ENCODE measurements around the gene CLDN2. TPM values are rescaled to one million over a fixed set of nuclear protein-coding genes. Genes with fewer than 3 reads are reported as not detected.
"Not testable (repeated sequence)": the region's sequence is repeated elsewhere in the genome, so short reads cannot be mapped to it uniquely, and the experiment has no call there.

The CLDN2 gene, protein sequence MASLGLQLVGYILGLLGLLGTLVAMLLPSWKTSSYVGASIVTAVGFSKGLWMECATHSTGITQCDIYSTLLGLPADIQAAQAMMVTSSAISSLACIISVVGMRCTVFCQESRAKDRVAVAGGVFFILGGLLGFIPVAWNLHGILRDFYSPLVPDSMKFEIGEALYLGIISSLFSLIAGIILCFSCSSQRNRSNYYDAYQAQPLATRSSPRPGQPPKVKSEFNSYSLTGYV
- polyA plus RNA-seq (ENCODE audit: insufficient read length in 12 of 12): 10 to 100 TPM in 1 of 12 donors, 1 to 10 TPM in 1, under 1 TPM in 9, not detected in 1; 0.19 to 24.9 (median 0.53) TPM
- long read RNA-seq, donor 1: 0 reads
- long read RNA-seq, donor 2: 0 reads
- long read RNA-seq, donor 3: 0 reads
- long read RNA-seq, donor 4: 0 reads
- long read RNA-seq, donor 5: 0 reads
- long read RNA-seq, donor 6: 0 reads
- long read RNA-seq, donor 7: 0 reads
- long read RNA-seq, donor 8: 0 reads
- long read RNA-seq, donor 9: 0 reads
- long read RNA-seq, donor 10: 0 reads
- long read RNA-seq, donor 11: 0 reads

DNA sequence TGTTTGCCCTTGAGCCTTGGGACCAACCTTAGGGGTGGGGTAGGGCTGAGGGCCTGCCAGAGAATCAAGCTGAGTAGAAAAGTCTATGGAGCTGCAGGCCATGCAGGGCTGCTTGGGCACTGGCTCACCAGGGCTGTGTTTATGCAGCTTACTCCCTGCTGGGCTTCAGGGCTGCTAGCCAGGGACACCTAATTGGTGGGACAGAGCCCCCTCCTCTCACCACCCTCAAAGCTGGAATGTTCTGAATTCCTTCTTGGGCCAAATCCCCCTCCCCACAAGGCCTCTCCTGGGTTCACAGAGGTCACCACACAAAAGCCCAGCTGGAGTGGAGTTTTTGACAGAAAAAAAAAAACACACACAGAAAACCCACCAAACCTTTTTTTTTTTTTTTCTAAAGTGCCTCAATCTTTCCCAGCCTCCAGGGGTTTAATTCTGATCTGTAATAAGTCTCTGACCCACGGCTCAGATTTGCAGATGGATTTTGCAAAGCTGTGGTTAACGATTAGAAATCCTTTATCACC, at the start of gene CLDN2:
Gene CLDN2, plus strand, starts transcription at position 471 of the 521 bp plus-strand sequence. CDS start 7,827 bp downstream, outside the sequence.
- DNase-seq: no peak

DNA sequence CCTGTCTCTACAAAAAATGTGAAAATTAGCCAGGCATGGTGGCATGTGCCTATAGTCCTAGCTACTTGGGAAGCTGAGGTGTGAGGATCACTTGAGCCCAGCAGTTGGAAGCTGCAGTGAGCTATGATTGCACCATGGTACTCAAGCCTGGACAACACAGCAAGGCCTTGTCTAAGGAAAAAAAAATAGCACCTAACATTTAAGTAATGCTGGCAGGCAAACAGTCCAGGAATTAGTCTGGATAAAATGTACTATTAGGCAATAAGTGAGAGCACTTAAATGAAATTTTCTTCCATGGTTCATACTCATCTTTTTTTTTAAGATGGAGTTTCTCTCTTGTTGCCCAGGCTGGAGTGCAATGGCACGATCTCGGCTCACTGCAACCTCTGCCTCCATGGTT, 47.4 kb upstream of the CLDN2 start:
- not testable (repeated sequence) for DNase-seq

DNA sequence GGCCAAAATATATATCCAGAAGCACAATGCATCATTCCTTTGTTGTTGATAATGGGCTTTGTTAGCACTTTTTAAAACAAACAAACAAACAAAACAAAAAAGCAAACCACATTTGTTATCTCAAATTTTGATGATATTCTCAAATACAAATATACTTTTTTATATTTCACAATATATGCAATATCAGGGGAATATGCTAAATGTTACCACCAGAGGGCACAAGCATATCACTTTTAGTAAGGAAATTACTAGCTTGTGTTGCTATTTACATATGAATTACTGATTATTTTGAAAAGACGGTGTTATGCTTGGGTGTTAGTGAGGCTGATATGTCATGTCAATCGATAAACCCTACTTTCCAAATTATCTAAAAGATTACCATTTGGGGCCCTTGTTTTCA, 46.1 kb upstream of the CLDN2 start:
- DNase-seq: no peak

DNA sequence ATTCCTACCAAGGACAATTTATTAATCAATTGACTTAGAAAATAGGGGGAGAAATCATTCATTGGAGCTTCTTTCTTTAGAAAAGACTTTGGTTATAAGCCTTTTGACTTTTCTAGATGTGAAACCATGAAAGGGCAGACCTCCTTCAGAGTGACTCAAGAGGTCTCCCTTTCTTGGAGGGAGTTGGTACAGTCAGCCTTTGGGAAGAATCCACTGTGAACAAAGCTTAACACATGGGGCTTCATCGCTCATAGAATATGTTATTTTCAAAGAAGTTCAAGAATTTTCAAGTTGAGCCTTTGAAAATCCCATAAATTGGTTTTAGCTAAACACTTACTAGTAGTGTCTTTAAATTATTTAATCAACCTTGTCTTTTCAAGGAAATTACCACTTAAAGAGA, 45.1 kb upstream of the CLDN2 start:
- DNase-seq: no peak

DNA sequence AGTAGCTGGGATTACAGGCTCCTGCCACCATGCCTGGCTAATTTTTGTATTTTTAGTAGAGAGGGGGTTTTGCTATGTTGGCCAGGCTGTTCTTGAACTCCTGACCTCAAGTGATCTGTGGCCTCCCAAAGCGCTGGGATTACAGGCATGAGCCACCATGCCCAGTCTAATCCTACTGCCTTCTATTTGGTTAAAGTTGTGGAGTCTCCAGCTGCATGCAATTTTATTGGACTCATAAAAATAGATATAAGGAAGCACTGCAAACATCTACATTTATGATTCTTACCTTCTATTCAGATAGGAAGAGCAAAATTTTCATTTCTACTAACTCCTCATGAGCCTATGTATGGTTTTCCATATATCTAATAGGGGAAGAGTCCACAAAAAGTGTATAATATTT, 30.7 kb upstream of the CLDN2 start:
- DNase-seq: no peak

DNA sequence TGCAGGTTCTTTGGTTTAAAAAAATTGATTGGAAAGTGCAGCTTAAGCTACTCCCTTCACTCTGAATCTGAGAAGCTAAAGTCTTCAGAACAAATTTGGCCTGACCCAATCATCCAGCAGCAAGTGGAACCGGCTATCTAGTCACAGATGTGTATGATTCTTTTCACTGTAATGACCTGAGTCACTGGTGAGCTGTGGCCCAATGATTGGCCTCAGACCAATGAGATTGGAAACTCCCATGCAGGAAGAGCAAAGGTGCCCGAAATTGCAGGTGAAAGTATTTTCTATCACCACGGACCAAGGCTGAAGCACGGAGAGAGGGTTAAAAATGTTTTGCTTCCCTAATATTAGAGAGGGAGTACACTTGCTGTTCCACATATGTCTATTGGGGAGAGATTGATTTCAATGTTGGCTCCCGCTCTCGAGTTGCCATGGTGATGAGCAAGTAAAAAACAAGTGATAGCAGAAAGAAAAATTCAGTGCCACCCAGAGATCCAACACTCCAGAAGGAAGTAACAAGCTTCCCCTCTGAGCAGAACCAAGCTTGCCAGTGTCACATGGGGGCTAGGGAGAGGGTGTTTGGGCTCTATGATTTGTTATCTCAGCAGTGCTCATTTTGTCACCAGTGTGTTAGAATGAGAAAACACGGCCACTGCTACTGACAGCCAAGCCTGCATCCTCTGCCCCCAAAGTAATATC, 28.3 kb upstream of the CLDN2 start:
- DNase-seq: no peak

DNA sequence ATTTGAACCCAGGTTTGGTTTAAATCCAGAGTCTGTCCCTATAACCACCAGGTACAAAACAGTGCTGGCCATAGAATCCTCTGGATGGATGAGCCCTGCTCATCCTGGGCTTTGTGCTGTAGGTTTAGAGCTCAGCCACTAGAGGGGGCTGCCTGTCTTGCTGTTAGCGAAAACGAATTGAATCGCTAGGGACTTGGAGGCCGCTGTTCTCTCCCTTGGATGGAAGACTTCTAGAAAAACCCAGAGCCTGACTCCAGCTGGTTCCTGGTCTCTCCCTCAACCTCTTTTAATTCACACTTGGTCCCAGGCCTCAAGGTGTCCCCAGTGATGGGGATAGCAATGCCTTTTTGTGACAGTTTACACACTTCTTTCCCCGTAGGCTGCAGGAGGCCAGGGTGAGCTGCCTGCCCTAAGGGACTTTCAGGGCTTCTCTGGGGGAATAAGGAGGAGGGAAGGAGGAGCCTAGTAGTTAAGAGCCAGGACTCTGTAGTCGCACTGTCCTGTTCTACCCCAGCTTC, 25.8 kb upstream of the CLDN2 start:
- DNase-seq: peak; percentile 53

DNA sequence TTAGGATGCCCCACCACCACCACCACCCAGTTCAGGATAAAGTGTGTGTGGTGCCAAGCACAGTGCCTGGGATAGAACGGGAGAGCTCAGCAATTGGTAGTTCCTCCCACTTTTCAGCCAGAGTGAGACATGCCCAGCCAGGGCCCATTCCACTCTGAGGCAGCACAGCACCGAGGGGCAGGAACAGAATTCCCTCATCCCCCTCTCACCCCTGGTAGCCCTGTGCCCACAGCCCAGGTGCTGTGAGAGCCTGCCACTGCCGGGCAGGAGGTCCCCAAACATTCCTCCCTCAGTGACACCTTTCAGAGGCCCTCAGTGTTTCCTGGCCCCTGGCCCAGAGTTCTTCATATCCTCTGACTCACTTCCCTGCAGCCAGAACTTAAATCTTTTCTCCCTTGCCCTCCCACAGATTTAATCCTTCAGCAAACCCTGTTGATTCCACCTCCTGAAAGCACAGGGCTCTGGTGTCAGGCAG, 25.2 kb upstream of the CLDN2 start:
- DNase-seq: no peak

DNA sequence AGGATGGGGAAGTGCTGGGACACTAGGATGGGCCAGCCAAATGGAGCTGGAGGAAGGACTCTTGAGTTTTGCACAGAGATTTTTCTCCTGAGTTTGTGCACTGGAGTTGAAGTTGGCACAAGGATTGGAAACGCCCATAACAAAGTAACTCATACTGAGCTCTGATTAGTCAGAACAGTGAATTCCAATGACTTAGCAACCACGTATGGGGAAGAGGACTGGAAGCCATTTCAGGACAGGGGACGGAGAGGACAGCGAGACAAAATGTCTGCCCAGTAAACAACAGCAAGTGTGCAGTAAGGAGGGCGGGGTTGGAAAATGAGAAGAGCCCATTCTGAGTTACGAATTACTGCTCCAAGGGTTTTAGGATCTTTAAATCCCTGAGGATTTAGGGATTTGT, 22.9 kb upstream of the CLDN2 start:
- no peak for DNase-seq

DNA sequence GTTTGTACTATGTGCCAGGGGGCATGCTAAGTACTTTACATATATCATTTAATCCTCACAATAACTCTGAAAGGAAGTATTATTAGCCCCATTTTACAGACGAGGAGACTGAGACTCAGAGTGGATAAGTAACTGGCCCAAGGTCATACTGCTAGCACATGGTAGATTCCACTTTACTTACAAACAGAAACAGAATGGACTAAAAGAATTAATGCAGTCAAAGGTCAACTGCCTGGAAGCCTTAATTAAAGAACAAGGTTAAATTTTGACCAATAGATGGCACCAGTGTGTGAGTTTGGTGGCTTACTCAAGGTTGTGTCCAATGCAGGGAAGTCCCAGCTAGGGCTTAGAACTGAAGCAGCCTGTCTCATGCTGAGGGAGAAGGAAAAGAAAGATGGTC, 21.7 kb upstream of the CLDN2 start:
- DNase-seq: no peak

DNA sequence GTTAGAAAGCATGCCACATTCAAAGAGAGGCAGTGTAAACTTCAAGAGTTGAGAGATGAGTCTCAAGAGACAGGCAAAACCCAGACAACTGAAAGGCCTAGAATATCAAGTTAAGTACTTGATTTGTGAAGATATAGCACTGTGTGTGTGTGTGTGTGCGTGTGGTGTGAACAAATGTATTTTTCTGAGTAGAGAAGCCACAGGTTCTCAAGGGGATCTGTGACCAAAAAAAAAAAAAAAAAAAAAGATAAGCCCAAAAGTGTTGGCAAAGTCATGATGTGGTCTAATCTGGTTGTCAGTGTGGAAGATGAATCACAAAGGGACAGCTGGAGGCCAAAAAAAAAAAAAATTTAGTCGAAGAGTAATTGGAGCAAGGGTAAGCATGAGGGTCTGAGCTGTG, 20.9 kb upstream of the CLDN2 start:
- DNase-seq: no peak

DNA sequence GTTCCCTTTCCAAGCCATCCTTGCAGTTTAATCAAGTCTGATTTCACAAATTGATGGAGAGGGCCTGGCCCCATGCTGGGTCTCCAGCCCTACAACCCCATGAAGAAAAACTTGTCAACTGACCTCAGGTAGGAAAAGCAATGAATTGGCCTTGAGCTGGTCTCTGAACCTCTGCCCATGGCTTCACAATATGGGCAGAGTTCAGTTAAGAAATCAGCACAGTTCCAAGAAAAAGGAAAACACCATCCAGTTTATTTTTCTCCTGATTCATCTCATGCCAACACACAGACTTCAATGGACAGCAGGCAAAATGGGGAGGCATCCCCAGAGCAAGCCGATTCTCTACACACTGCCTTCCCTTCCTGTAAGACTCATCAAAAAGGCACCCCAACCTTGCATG, 20.4 kb upstream of the CLDN2 start:
- DNase-seq: no peak

DNA sequence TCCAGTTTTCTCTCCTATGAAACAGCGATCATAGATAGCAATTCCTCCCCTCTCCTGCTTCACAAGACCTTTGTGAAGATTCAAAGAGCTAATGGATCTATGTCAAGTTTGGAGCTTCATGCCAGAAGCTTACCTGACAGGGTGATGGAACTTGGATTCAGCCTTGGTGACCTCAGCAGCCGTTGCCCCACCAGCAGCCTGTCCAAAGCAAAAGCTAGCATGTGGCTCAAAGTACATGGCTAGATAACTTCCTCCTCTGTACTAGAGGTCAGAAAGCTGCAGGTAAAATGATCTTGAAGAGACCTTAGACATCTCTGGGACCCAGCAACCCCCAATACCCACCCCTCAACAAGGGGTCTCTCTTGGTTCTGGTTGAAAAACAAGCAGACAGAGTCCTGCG, 18.9 kb upstream of the CLDN2 start:
- no peak for DNase-seq

DNA sequence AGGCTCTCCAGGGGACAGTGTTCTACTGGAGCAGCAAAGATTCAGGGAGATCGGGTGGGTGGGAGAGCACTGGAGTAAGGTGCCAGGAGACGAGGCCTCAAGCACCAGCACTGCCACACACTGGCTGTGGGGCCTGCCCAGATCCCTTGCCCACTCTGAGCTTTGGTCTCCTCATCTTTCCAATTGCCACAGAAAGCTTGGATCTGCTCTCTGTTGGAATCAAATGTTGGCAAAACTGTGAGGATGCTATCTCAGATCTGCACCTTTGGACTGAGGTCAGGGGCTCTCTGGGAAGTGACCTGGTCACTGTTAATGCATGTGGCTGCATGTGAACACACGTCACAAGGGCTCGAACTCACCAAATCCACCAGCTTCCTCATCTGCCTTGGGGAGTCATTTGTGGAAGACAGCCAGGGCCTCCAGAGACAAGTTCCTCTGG, 18.4 kb upstream of the CLDN2 start:
- no peak for DNase-seq

DNA sequence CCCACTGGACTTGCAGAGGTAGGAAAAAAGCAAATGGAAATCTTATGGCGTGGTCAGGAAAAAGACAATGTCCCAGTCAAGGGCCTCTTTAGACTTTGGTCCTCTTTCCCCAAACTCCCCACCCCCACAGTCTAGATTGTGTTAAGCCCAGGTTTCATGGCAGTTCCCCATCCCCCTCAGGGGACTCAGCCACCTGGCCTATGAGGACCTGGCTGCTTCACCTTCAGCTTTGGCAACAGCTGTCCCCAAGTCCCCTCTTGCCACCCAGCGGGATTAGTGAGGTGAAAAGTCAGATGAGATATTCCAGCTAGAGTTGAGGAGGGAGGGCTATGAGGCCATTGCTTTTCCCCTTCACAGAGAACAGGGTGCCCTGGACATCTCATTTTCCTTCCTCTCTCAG, 17.5 kb upstream of the CLDN2 start:
- DNase-seq: no peak

DNA sequence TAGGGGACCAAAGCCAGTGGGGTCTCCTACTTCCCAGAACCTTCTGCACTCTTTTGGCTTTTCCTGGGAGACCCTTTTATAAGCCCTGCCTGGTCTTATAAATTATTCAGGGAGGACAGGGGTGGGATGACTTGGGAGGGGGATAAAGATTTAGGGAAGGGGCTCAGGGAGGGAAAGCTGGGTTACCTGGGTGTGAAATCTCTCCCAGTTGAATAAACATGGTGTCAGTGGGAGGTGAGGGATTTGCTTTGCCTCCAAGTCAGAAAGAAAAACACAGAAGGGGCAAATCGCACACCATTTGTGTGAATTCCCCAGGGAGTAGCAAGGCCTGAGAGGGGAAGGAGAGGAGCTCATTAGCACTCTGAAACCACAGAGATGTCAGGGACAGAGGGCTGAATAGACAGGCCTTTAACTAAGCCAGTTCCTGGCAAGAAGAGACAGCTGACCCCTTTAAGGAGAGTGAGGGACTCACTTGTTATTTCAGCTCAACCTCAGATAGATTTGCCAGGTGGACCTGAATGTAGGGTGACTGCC, 16.8 kb upstream of the CLDN2 start, which contains the start of gene RIPPLY1:
Gene RIPPLY1, minus strand, starts transcription at position 51 of the 534 bp plus-strand sequence. CDS start 54 bp downstream, outside the sequence.
- DNase-seq: no peak

DNA sequence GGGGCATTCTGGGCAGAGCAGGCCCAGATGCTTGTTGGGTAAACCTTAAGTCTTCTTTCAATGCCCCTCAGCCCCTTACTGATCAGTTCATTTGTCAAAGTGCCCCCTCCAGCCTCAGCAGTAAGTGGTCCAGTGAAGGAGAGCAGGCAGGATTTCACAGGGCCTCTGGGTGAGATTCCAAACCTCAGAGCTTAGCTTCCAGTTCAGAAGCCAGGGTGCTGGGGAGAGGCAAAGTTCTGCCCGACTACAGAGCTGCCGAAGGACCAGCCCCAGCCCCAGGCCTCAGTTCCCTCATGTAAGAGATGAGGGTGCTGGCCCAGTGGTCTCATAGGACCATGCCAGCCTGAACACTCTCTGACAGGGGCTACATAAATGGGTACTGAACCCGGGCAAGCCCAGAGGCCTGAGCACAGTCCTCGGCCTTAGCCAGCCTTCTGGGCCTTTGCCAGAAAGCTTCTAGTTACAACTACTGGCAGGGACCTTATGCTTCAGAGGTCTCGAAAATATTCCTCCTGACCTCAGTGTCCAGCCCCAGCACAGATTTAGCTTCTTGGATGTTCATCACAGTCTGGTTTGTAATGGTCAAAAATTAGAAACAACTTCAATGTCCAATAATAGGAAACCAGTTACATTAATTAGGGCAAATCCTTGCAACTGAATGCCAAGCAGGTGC, 16.2 kb upstream of the CLDN2 start:
- no peak for DNase-seq

DNA sequence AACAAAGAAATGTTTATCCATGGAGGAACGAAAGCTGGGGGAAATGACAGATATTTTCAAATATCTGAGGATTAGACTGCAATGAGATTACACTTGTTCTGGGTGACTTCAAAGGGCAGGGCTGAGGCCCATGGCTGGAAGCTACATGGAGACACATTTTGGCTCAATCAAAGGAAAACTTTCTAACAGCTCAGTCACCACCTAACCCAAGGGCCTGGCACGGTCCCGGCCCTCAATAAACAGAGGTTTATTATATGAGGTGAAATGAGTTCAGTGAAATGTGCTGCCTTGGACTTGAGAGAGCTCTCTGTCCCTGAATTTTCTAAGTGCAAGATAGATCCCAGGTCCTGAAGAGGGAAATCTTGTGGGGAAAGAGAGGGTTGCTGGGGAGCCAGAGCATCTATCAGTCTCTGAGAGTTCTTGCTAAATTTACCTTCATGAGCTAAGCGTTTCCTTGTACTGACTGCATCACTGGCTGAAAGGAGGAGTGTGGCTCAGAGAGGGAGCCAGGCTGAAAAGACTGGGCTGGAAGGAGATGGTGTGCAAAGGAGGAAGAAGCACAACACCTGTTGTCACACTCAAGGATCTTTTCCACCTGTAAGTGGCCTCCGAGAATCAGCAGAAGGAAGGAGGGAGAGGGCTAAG, 15.0 kb upstream of the CLDN2 start:
- DNase-seq: no peak

DNA sequence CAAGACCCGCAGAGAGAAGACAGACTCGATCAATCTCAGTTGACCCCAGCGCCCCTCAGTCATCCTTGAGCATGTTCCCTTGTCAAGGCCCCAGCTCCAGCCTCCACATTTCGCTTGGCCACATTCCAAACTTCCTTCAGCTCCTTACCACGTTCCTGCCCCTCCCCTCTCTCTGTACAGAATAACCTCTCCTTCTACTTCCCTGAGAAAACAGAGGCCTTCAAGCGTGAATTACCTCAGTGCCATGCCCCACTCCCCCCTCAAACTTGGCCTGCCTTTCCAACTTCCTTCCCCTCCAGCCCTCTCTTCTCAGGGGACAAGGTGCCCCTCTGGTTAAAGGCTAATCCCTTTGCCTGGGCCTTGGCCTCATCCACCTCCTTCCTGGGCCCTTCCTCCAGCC, 13.8 kb upstream of the CLDN2 start:
- DNase-seq: no peak

DNA sequence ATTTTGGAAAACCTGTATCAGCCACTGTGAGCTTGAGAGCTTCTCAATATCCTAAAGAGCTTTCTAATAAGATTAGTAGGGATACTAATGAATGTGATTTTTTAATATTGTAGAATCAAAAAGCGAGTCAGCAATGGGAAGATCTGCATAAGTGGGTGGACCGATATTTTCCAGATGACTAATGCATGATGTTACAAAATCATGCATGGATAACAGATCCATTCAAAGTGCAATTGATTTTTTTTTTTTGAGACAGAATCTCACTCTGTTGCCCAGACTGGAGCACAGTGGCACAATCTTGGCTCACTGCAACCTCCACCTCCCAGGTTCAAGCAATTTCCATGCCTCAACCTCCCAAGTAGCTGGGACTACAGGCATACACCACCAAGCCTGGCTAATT, 7.3 kb upstream of the CLDN2 start:
- no peak for DNase-seq

All from muscle of arm (tissue), 14 donors.